H1 (cell line): ENCODE results near the gene EMD.

ENCODE experiments used
- ATF2 ChIP-seq: IDR thresholded peaks from 2 replicates; pipeline ENCODE4 v1.6.1; 2012; ENCODE audit warnings: low read length, inconsistent platforms
- CHD2 ChIP-seq: IDR thresholded peaks from 2 replicates; pipeline ENCODE4 v1.6.1; 2012; ENCODE audit warnings: low read length, improper control_type of control experiment
- CHD7 ChIP-seq: fragments of 300-600 bp; sonication (generic); IDR thresholded peaks from 2 replicates; pipeline ENCODE4 v1.7.1; 2012; ENCODE audit warnings: low read length, moderate library complexity, mild to moderate bottlenecking, inconsistent platforms; ENCODE audit not compliant: insufficient replicate concordance
- E2F6 ChIP-seq: IDR thresholded peaks from 2 replicates; pipeline ENCODE4 v1.6.1; 2012; ENCODE audit warnings: inconsistent platforms
- EP300 ChIP-seq, 2 experiments: IDR thresholded peaks; 1 replicate in 1 of 2; 2 replicates in 1 of 2; pipeline ENCODE4 v1.6.1; 2011 to 2012; ENCODE audit warnings: low read depth in 2 of 2, low read length in 2 of 2, mild to moderate bottlenecking in 2 of 2, borderline replicate concordance in 1 of 2, inconsistent platforms in 1 of 2, moderate library complexity in 1 of 2
- EZH2 ChIP-seq: fragments of 200-600 bp; sonication (generic); IDR thresholded peaks from 2 replicates; pipeline ENCODE4 v1.7.1; 2012; ENCODE audit warnings: low read depth, mild to moderate bottlenecking, moderate library complexity, low read length, inconsistent platforms; ENCODE audit not compliant: severe bottlenecking
- JUN ChIP-seq: IDR thresholded peaks from 2 replicates; pipeline ENCODE4 v1.6.1; 2011; ENCODE audit warnings: low read depth, mild to moderate bottlenecking, improper control_type of control experiment, low read length
- MAX ChIP-seq: IDR thresholded peaks from 2 replicates; pipeline ENCODE4 v1.6.1; 2012; ENCODE audit warnings: inconsistent platforms
- PHF8 ChIP-seq: fragments of 200-600 bp; sonication (generic); conservative IDR thresholded peaks from 2 replicates; pipeline ENCODE4 v1.7.1; 2012; ENCODE audit warnings: low read depth, mild to moderate bottlenecking, inconsistent platforms, low read length, moderate library complexity
- POLR2A ChIP-seq, 2 experiments: IDR thresholded peaks; 1 replicate in 1 of 2; 2 replicates in 1 of 2; pipeline ENCODE4 v1.6.1; 2011; ENCODE audit warnings: low read depth in 2 of 2, low read length in 2 of 2, mild to moderate bottlenecking in 2 of 2; ENCODE audit errors: control extremely low read depth in 1 of 2
- POLR2AphosphoS5 ChIP-seq: IDR thresholded peaks from 2 replicates; pipeline ENCODE4 v1.6.1; 2011; ENCODE audit warnings: low read depth, low read length
- SP4 ChIP-seq: IDR thresholded peaks from 2 replicates; pipeline ENCODE4 v1.6.1; 2012; ENCODE audit warnings: low read length, inconsistent platforms
- TAF1 ChIP-seq: IDR thresholded peaks from 2 replicates; pipeline ENCODE4 v1.6.1; 2011; ENCODE audit warnings: mild to moderate bottlenecking, low read depth, low read length
- ZNF274 ChIP-seq: IDR thresholded peaks from 2 replicates; pipeline ENCODE4 v1.7.0; 2012; ENCODE audit warnings: low read length, borderline replicate concordance; ENCODE audit errors: extremely low read depth

- TF ChIP-seq ZNF274 (no peak), POLR2A (IDR thresholded peaks at IDR 0.05; ENCODE audit: control extremely low read depth in 1 of 2, low read depth in 2 of 2, low read length in 2 of 2) (no peak), E2F6 (no peak), MAX (no peak), EP300 (IDR thresholded peaks at IDR 0.05; ENCODE audit: borderline replicate concordance in 1 of 2, low read depth in 2 of 2, low read length in 2 of 2) (no peak), CHD7 (no peak), POLR2AphosphoS5 (no peak), ATF2 (no peak), TAF1 (no peak), CHD2 (no peak), PHF8 (no peak), EZH2 (no peak), JUN (no peak), SP4 (no peak)
These were observed 11.4 kb upstream of the EMD start for GRCh38 chrX:154367474-154368308.
